ENCODE results near the gene RGCC.

Gene RGCC

DNA sequence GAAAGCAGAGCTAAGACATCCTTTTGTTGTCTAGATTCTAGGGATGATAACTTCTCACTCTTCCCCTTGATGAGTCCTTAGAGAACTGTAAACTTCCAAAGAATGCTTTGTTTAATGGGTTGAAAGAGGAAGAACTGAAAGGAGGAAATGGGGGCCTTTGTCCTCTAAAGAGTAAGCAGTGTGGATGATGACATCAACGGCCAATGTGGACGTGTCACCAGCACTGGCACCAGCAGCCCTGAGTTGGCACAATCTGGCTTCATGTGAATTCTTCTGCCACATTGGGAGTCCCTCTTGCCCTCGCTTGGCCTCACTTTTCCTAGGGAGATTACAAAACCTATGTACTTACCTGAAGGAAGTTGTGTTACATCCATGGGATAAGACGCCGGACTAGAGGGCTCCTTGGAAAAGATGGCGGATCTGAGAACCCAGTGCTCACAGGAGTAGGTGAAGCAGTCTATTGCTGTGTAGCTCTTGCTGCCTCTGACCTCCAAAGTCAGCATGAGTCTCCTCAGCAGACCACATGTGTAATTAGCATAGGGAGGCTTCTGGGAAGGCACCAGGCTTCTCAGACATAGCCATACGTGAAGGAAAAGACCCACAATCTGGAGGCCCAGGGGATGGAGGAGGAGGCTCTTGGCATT, 62.8 kb downstream of the RGCC start:
- no peak for DNase-seq

Measured in activated effector memory CD4-positive, alpha-beta T cell treated with Interleukin-2 at 50 U/mL for 16 hours (primary cell).